ENCODE results near the gene NT5M. TPM values are rescaled to one million over a fixed set of nuclear protein-coding genes. Genes with fewer than 3 reads are reported as not detected.
A peak's percentile ranks its signal among the peaks of the same experiment; 100 is the strongest.

Gene NT5M
- total RNA-seq, 1 donor from 2014 or later = 4.1 TPM

GRCh38 chr17:17356149-17356930 lies 53.2 kb downstream of the NT5M start:
- peaks cover 14% of the 10 kb centered on the region for H3K9me3 Mint-ChIP-seq
- Histone ChIP-seq H3K4me3 (no peak overlapping the region), H3F3A (ENCODE audit: low read depth) (no peaks in the 10 kb centered on the region), H4K20me1 (ENCODE audit: low read depth) (no peaks in the 10 kb centered on the region), H3K79me2 (ENCODE audit: low read depth) (no peaks in the 10 kb centered on the region), H3K27ac (no peak overlapping the region), H3K36me3 (no peaks in the 10 kb centered on the region), H3K4me1 (no peaks in the 10 kb centered on the region), H3K4me2 (no peak overlapping the region), H3K9ac (no peak overlapping the region), H2AFZ (replicated peaks) (peak overlapping the region; percentile 26), H3K27me3 (no peaks in the 10 kb centered on the region), H3K9me3 (ENCODE audit: low read depth) (no peaks in the 10 kb centered on the region)
- peaks cover 2% of the 10 kb centered on the region for H3K27me3 Mint-ChIP-seq (ENCODE audit: insufficient read depth, low read depth)
- H3K36me3 Mint-ChIP-seq = no peaks in the 10 kb centered on the region
- H3K27ac Mint-ChIP-seq = no peak overlapping the region
- DNase-seq (ENCODE audit: low spot score) = peak; percentile 90
- TF ChIP-seq CTCF (IDR thresholded peaks at IDR 0.05) (peak; percentile 99), EZH2 (IDR thresholded peaks at IDR 0.05) (no peak)
- peak overlapping the region; percentile 18 for H3K4me3 Mint-ChIP-seq
- H3K4me1 Mint-ChIP-seq = peaks cover 19% of the 10 kb centered on the region

- no peak for DNase-seq (ENCODE audit: low spot score)
- no peak overlapping the region for H3K9ac ChIP-seq
- H3K36me3 ChIP-seq = no peaks in the 10 kb centered on the region
Observed at GRCh38 chr17:17356931-17357270, 53.7 kb downstream of the NT5M start.

DNA sequence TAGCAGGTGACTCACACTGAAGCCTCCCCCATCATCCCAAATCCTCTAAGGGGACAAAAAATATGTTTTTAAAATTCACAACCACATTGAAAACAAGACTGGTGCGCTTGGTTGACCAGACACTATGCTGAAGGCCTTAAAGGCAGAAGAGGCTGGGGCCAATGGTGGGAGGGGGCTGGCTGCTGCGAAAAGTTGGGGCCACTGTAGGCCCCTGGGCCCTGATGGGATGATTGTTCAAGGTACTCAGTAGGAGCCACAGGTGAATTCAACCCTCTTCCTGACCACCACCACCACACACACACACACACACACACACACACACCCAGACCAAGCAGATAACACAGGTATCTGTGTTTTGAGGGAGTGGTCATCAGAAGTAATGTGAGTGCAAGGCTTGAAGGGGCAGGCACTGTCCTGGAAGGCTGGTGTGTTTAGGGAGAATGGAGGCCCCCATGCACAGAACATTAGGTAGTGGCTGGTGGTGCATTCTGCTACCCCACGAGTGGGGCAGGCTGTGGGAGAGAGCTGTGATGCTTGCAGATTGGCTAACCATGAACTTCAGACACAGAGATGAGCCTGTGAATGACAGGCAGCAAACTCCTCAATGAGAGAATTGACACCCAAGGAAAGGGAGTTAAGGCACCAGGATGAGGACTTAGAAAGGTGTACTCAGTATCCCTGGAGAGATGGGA lies 55.0 kb downstream of the NT5M start:
- Histone ChIP-seq H3K36me3 (no peaks in the 10 kb centered on the region), H3K4me3 (no peak overlapping the region), H3K79me2 (ENCODE audit: low read depth) (no peaks in the 10 kb centered on the region), H4K20me1 (ENCODE audit: low read depth) (no peaks in the 10 kb centered on the region), H3K27me3 (no peaks in the 10 kb centered on the region), H3K27ac (no peak overlapping the region), H3K9me3 (ENCODE audit: low read depth) (no peaks in the 10 kb centered on the region), H3K4me2 (no peak overlapping the region), H3F3A (ENCODE audit: low read depth) (no peaks in the 10 kb centered on the region), H3K4me1 (no peaks in the 10 kb centered on the region), H2AFZ (replicated peaks) (no peak overlapping the region), H3K9ac (no peak overlapping the region)
- DNase-seq (ENCODE audit: low spot score) = no peak
- Mint-ChIP-seq H3K36me3 (no peaks in the 10 kb centered on the region), H3K27ac (no peak overlapping the region), H3K4me1 (peaks cover 15% of the 10 kb centered on the region), H3K9me3 (peaks cover 14% of the 10 kb centered on the region), H3K27me3 (ENCODE audit: insufficient read depth, low read depth) (peaks cover 2% of the 10 kb centered on the region), H3K4me3 (no peak overlapping the region)
- TF ChIP-seq CTCF (IDR thresholded peaks at IDR 0.05) (no peak), EZH2 (IDR thresholded peaks at IDR 0.05) (no peak), EZH2phosphoT487 (IDR thresholded peaks at IDR 0.05) (no peak)

More at GRCh38 chr17:17356931-17357270, 53.7 kb downstream of the NT5M start:
- Mint-ChIP-seq H3K4me3 (no peak overlapping the region), H3K27me3 (ENCODE audit: insufficient read depth, low read depth) (peaks cover 2% of the 10 kb centered on the region), H3K36me3 (no peaks in the 10 kb centered on the region), H3K9me3 (peaks cover 14% of the 10 kb centered on the region), H3K27ac (peak overlapping the region; percentile 53), H3K4me1 (peaks cover 18% of the 10 kb centered on the region)
- H3K79me2 ChIP-seq (ENCODE audit: low read depth) = no peaks in the 10 kb centered on the region
- H3K9me3 ChIP-seq (ENCODE audit: low read depth) = no peaks in the 10 kb centered on the region
- no peak overlapping the region for H3K4me2 ChIP-seq
- no peak overlapping the region for H3K4me3 ChIP-seq
- H4K20me1 ChIP-seq (ENCODE audit: low read depth) = no peaks in the 10 kb centered on the region
- no peak overlapping the region for H2AFZ ChIP-seq (replicated peaks)
- no peaks in the 10 kb centered on the region for H3K4me1 ChIP-seq
- H3K27ac ChIP-seq = no peak overlapping the region
- TF ChIP-seq EZH2 (IDR thresholded peaks at IDR 0.05) (no peak), EZH2phosphoT487 (IDR thresholded peaks at IDR 0.05) (no peak), CTCF (IDR thresholded peaks at IDR 0.05) (no peak)
- no peaks in the 10 kb centered on the region for H3K27me3 ChIP-seq
- no peaks in the 10 kb centered on the region for H3F3A ChIP-seq (ENCODE audit: low read depth)
